Activated T-helper 2 cell treated with anti-CD3 and anti-CD28 coated beads, Interferon-gamma antibody, Interleukin-2, Interleukin-4, amounts not matched to agents 10 μg/mL and 5 μg/mL and 100 μg/mL, durations not matched to agents 14 hours and 24 hours and 36 hours (primary cell): Measurements from ENCODE around the gene NIPAL3. TPM values are rescaled to one million over a fixed set of nuclear protein-coding genes. Genes with fewer than 3 reads are reported as not detected.

Source experiments
- DNase-seq: peaks from one replicate; pipeline ENCODE4 v3.0.0; 2021; ENCODE audit warnings: low spot score
- H3K27ac Mint-ChIP-seq: one replicate; pipeline ENCODE4 v1.8.0; 2021; ENCODE audit warnings: mixed read lengths
- H3K27me3 Mint-ChIP-seq: one replicate; pipeline ENCODE4 v1.8.0; 2021; ENCODE audit warnings: low read depth, mixed read lengths
- H3K36me3 Mint-ChIP-seq: one replicate; pipeline ENCODE4 v1.8.0; 2021; ENCODE audit warnings: low read depth, mixed read lengths
- H3K4me1 Mint-ChIP-seq: one replicate; pipeline ENCODE4 v1.8.0; 2021; ENCODE audit warnings: low read depth, mixed read lengths
- H3K4me3 Mint-ChIP-seq: one replicate; pipeline ENCODE4 v1.8.0; 2021; ENCODE audit warnings: low read depth, mild to moderate bottlenecking, moderate library complexity, mixed read lengths
- H3K9me3 Mint-ChIP-seq: one replicate; pipeline ENCODE4 v1.8.0; 2021; ENCODE audit warnings: mixed read lengths
- intact Hi-C: fragments of 100-400 bp; cut with micrococcal nuclease; formaldehyde crosslinking; loops from one replicate; pipeline ENCODE4 v1.15.1; 2023
- total RNA-seq: library from RNA; stranded (reverse); gene quantifications from 2 replicates; pipeline ENCODE4 v1.2.3, GENCODE V29; 2022

The NIPAL3 gene
- total RNA-seq: 24.6 and 28.6 TPM in 2 replicates

GRCh38 chr1:24415334-24415909 lies at the start of gene NIPAL3:
Gene NIPAL3 (plus strand): TSS chr1:24415802. CDS start chr1:24419548, 3,746 bp downstream.
- H3K36me3 Mint-ChIP-seq: peaks cover 15% of the 10 kb centered on the region
- peak; percentile 98 for DNase-seq
- H3K27me3 Mint-ChIP-seq: no peaks in the 10 kb centered on the region
- no peaks in the 10 kb centered on the region for H3K9me3 Mint-ChIP-seq
- intact Hi-C loops: loop anchor here (1.0 kb wide), 3 partner anchors 87 to 120 kb away; partner anchors contain the start of gene RCAN3
- peak within 1 kb of the TSS; percentile 87 for H3K27ac Mint-ChIP-seq
- H3K4me1 Mint-ChIP-seq: peaks cover 44% of the 10 kb centered on the region
- H3K4me3 Mint-ChIP-seq: peak within 1 kb of the TSS; percentile 96

- no peak overlapping the region for H3K4me3 Mint-ChIP-seq
- H3K27ac Mint-ChIP-seq: no peak overlapping the region
- H3K36me3 Mint-ChIP-seq: no peaks in the 10 kb centered on the region
- no peaks in the 10 kb centered on the region for H3K27me3 Mint-ChIP-seq
- no peaks in the 10 kb centered on the region for H3K9me3 Mint-ChIP-seq
- H3K4me1 Mint-ChIP-seq: peaks cover 23% of the 10 kb centered on the region
- intact Hi-C loops: no loop called here
- no peak for DNase-seq
Measured at GRCh38 chr1:24366707-24367106, 48.9 kb upstream of the NIPAL3 start.

GRCh38 chr1:24369199-24369598 lies 46.4 kb upstream of the NIPAL3 start:
- no peaks in the 10 kb centered on the region for H3K9me3 Mint-ChIP-seq

GRCh38 chr1:24369801-24370200 lies 45.8 kb upstream of the NIPAL3 start:
- intact Hi-C loops: no loop called here
- Mint-ChIP-seq H3K4me3 (no peak overlapping the region), H3K36me3 (no peaks in the 10 kb centered on the region), H3K27ac (no peak overlapping the region), H3K27me3 (no peaks in the 10 kb centered on the region), H3K4me1 (peaks cover 15% of the 10 kb centered on the region), H3K9me3 (no peaks in the 10 kb centered on the region)
- DNase-seq: no peak

More at GRCh38 chr1:24369199-24369598, 46.4 kb upstream of the NIPAL3 start:
- Mint-ChIP-seq H3K27ac (no peak overlapping the region), H3K36me3 (no peaks in the 10 kb centered on the region), H3K27me3 (no peaks in the 10 kb centered on the region), H3K4me3 (no peak overlapping the region), H3K4me1 (peaks cover 19% of the 10 kb centered on the region)
- no peak for DNase-seq
- intact Hi-C loops: no loop called here

- Mint-ChIP-seq H3K27ac (no peak overlapping the region), H3K4me3 (no peak overlapping the region), H3K9me3 (no peaks in the 10 kb centered on the region), H3K27me3 (no peaks in the 10 kb centered on the region), H3K36me3 (peaks cover 3% of the 10 kb centered on the region), H3K4me1 (no peaks in the 10 kb centered on the region)
- intact Hi-C loops: no loop called here
- DNase-seq: no peak
Measured at GRCh38 chr1:24373044-24373443, 42.6 kb upstream of the NIPAL3 start.

- Mint-ChIP-seq H3K4me1 (no peaks in the 10 kb centered on the region), H3K36me3 (peaks cover 3% of the 10 kb centered on the region), H3K4me3 (no peak overlapping the region), H3K27me3 (no peaks in the 10 kb centered on the region), H3K27ac (no peak overlapping the region), H3K9me3 (no peaks in the 10 kb centered on the region)
- intact Hi-C loops: no loop called here
- no peak for DNase-seq
Measured at GRCh38 chr1:24373710-24374109, 41.9 kb upstream of the NIPAL3 start.

- H3K27me3 Mint-ChIP-seq: no peaks in the 10 kb centered on the region
- no peaks in the 10 kb centered on the region for H3K4me1 Mint-ChIP-seq
- no peak overlapping the region for H3K4me3 Mint-ChIP-seq
- no peak for DNase-seq
- no peak overlapping the region for H3K27ac Mint-ChIP-seq
- H3K36me3 Mint-ChIP-seq: peaks cover 3% of the 10 kb centered on the region
- intact Hi-C loops: no loop called here
- no peaks in the 10 kb centered on the region for H3K9me3 Mint-ChIP-seq
Measured at GRCh38 chr1:24374891-24375786, 40.5 kb upstream of the NIPAL3 start.

GRCh38 chr1:24379733-24380315 lies 35.8 kb upstream of the NIPAL3 start:
- Mint-ChIP-seq H3K4me3 (no peak overlapping the region), H3K27me3 (no peaks in the 10 kb centered on the region), H3K4me1 (peaks cover 7% of the 10 kb centered on the region), H3K36me3 (peaks cover 6% of the 10 kb centered on the region), H3K27ac (no peak overlapping the region), H3K9me3 (no peaks in the 10 kb centered on the region)
- intact Hi-C loops: no loop called here
- no peak for DNase-seq

- Mint-ChIP-seq H3K4me1 (peaks cover 13% of the 10 kb centered on the region), H3K27me3 (no peaks in the 10 kb centered on the region), H3K4me3 (no peak overlapping the region), H3K9me3 (no peaks in the 10 kb centered on the region), H3K36me3 (peaks cover 6% of the 10 kb centered on the region), H3K27ac (no peak overlapping the region)
- DNase-seq: no peak
- intact Hi-C loops: no loop called here
Measured at GRCh38 chr1:24380508-24380907, 35.1 kb upstream of the NIPAL3 start.

GRCh38 chr1:24381256-24381655 lies 34.3 kb upstream of the NIPAL3 start:
- DNase-seq: peak; percentile 2
- peaks cover 6% of the 10 kb centered on the region for H3K36me3 Mint-ChIP-seq
- H3K27me3 Mint-ChIP-seq: no peaks in the 10 kb centered on the region
- no peak overlapping the region for H3K27ac Mint-ChIP-seq
- H3K4me1 Mint-ChIP-seq: peaks cover 18% of the 10 kb centered on the region
- no peaks in the 10 kb centered on the region for H3K9me3 Mint-ChIP-seq
- no peak overlapping the region for H3K4me3 Mint-ChIP-seq
- intact Hi-C loops: no loop called here

GRCh38 chr1:24382165-24382577 lies 33.4 kb upstream of the NIPAL3 start:
- intact Hi-C loops: no loop called here
- DNase-seq: no peak
- Mint-ChIP-seq H3K36me3 (peaks cover 8% of the 10 kb centered on the region), H3K9me3 (no peaks in the 10 kb centered on the region), H3K4me3 (no peak overlapping the region), H3K27me3 (no peaks in the 10 kb centered on the region), H3K4me1 (peaks cover 26% of the 10 kb centered on the region), H3K27ac (no peak overlapping the region)

GRCh38 chr1:24383381-24383940 lies 32.1 kb upstream of the NIPAL3 start:
- no peaks in the 10 kb centered on the region for H3K27me3 Mint-ChIP-seq
- peaks cover 5% of the 10 kb centered on the region for H3K36me3 Mint-ChIP-seq
- no peak for DNase-seq
- no peak overlapping the region for H3K27ac Mint-ChIP-seq
- intact Hi-C loops: no loop called here
- H3K9me3 Mint-ChIP-seq: no peaks in the 10 kb centered on the region
- H3K4me1 Mint-ChIP-seq: peaks cover 26% of the 10 kb centered on the region
- H3K4me3 Mint-ChIP-seq: no peak overlapping the region
